Loucy (cell line): Measurements from ENCODE around the gene TLL1.

Experiments used
- H2AFZ ChIP-seq: fragments of 200-600 bp; sonication (generic); 2 replicates; pipeline ENCODE4 v1.6.0; 2016; ENCODE audit warnings: antibody characterized with exemption, mild to moderate bottlenecking, low read length, moderate library complexity
- H3F3A ChIP-seq: fragments of 200-600 bp; 2 replicates; pipeline ENCODE4 v1.6.0; 2016; ENCODE audit warnings: antibody characterized with exemption, low read depth, mild to moderate bottlenecking
- H3K27me3 ChIP-seq: fragments of 200-600 bp; sonication (generic); 2 replicates; pipeline ENCODE4 v1.6.1; 2014; ENCODE audit warnings: low read length, mild to moderate bottlenecking; ENCODE audit not compliant: insufficient read depth, poor library complexity, severe bottlenecking
- H3K36me3 ChIP-seq: fragments of 200-600 bp; sonication (generic); 2 replicates; pipeline ENCODE4 v1.6.1; 2016; ENCODE audit warnings: low read length; ENCODE audit not compliant: insufficient read depth
- H3K4me1 ChIP-seq: fragments of 200-600 bp; sonication (generic); 2 replicates; pipeline ENCODE4 v1.5.1; 2014; ENCODE audit warnings: low read length, mild to moderate bottlenecking; ENCODE audit not compliant: insufficient read depth, poor library complexity, severe bottlenecking
- H3K4me2 ChIP-seq: fragments of 200-600 bp; sonication (generic); 2 replicates; pipeline ENCODE4 v1.6.0; 2014; ENCODE audit warnings: antibody characterized with exemption, low read length, low read depth, mild to moderate bottlenecking; ENCODE audit not compliant: poor library complexity, severe bottlenecking
- H3K4me3 ChIP-seq: fragments of 200-600 bp; sonication (generic); 2 replicates; pipeline ENCODE4 v1.5.1; 2014; ENCODE audit warnings: low read length, mild to moderate bottlenecking, mixed read lengths; ENCODE audit not compliant: poor library complexity, severe bottlenecking
- H3K79me2 ChIP-seq: fragments of 200-600 bp; sonication (generic); 2 replicates; pipeline ENCODE4 v1.6.1; 2014; ENCODE audit warnings: low read length; ENCODE audit not compliant: insufficient read depth
- H3K9ac ChIP-seq: fragments of 200-600 bp; sonication (generic); 2 replicates; pipeline ENCODE4 v1.6.0; 2014; ENCODE audit warnings: mild to moderate bottlenecking, low read depth, low read length, moderate library complexity; ENCODE audit not compliant: poor library complexity, severe bottlenecking
- H3K9me2 ChIP-seq: fragments of 200-600 bp; sonication (generic); replicated peaks from 2 replicates; pipeline ENCODE4 v1.6.1; 2016; ENCODE audit warnings: low read depth, low read length, mixed read lengths
- H3K9me3 ChIP-seq: fragments of 200-600 bp; sonication (generic); 2 replicates; pipeline ENCODE4 v1.6.1; 2014; ENCODE audit warnings: mild to moderate bottlenecking, antibody characterized with exemption, low read length, low read depth; ENCODE audit not compliant: insufficient read depth
- H4K20me1 ChIP-seq: fragments of 200-600 bp; sonication (generic); 2 replicates; pipeline ENCODE4 v1.6.0; 2014; ENCODE audit warnings: antibody characterized with exemption, low read length, mild to moderate bottlenecking; ENCODE audit not compliant: insufficient read depth, poor library complexity, severe bottlenecking
- CTCF ChIP-seq: fragments of 200-600 bp; sonication (generic); conservative IDR thresholded peaks from 2 replicates; pipeline ENCODE4 v1.5.1; 2014; ENCODE audit warnings: mild to moderate bottlenecking, antibody characterized with exemption, low read length
- EZH2phosphoT487 ChIP-seq: fragments of 200-600 bp; IDR thresholded peaks from 2 replicates; pipeline ENCODE4 v1.6.1; 2018; ENCODE audit warnings: antibody characterized with exemption, mild to moderate bottlenecking, moderate library complexity, borderline replicate concordance

TLL1 gene

GRCh38 chr4:166049036-166049435 lies 176.0 kb downstream of the TLL1 start:
- peaks cover 10% of the 10 kb centered on the region for H3K4me1 ChIP-seq
- no peak overlapping the region for H3K4me2 ChIP-seq
- no peak overlapping the region for H3K9ac ChIP-seq
- no peaks in the 10 kb centered on the region for H3K9me2 ChIP-seq
- no peaks in the 10 kb centered on the region for H3K79me2 ChIP-seq
- no peak overlapping the region for H3K4me3 ChIP-seq
- no peaks in the 10 kb centered on the region for H4K20me1 ChIP-seq
- TF ChIP-seq CTCF (no peak), EZH2phosphoT487 (no peak)
- H2AFZ ChIP-seq = no peak overlapping the region
- no peaks in the 10 kb centered on the region for H3K36me3 ChIP-seq
- no peaks in the 10 kb centered on the region for H3F3A ChIP-seq
- H3K27me3 ChIP-seq = no peaks in the 10 kb centered on the region
- H3K9me3 ChIP-seq = no peaks in the 10 kb centered on the region

- Histone ChIP-seq H3F3A (no peaks in the 10 kb centered on the region; the same call in 1 of the 2 replicates), H3K4me1 (no peaks in the 10 kb centered on the region), H3K27me3 (no peaks in the 10 kb centered on the region), H3K79me2 (no peaks in the 10 kb centered on the region), H3K9ac (no peak overlapping the region), H3K9me3 (peaks cover 4% of the 10 kb centered on the region; the same call in 1 of the 2 replicates), H2AFZ (no peak overlapping the region), H3K36me3 (no peaks in the 10 kb centered on the region), H4K20me1 (no peaks in the 10 kb centered on the region), H3K4me3 (no peak overlapping the region), H3K9me2 (no peaks in the 10 kb centered on the region), H3K4me2 (no peak overlapping the region)
- TF ChIP-seq EZH2phosphoT487 = no peak
- TF ChIP-seq CTCF = no peak
Measured at GRCh38 chr4:166064721-166065120, 191.7 kb downstream of the TLL1 start.

- H2AFZ ChIP-seq = no peak overlapping the region
- no peaks in the 10 kb centered on the region for H4K20me1 ChIP-seq
- no peaks in the 10 kb centered on the region; the same call in 1 of the 2 replicates for H3F3A ChIP-seq
- H3K9me2 ChIP-seq = no peaks in the 10 kb centered on the region
- H3K27me3 ChIP-seq = no peaks in the 10 kb centered on the region
- no peak overlapping the region for H3K9ac ChIP-seq
- no peaks in the 10 kb centered on the region for H3K36me3 ChIP-seq
- peaks cover 4% of the 10 kb centered on the region; the same call in 1 of the 2 replicates for H3K9me3 ChIP-seq
- TF ChIP-seq CTCF (no peak), EZH2phosphoT487 (no peak)
- no peaks in the 10 kb centered on the region for H3K79me2 ChIP-seq
- no peak overlapping the region for H3K4me3 ChIP-seq
- H3K4me1 ChIP-seq = peaks cover under 1% of the 10 kb centered on the region
- no peak overlapping the region for H3K4me2 ChIP-seq
Measured at GRCh38 chr4:166065324-166065723, 192.3 kb downstream of the TLL1 start.
